Neuronal stem cell (in vitro differentiated cells): ENCODE data around the gene RABGEF1.
"Not testable (repeated sequence)": the region's sequence is repeated elsewhere in the genome, so short reads cannot be mapped to it uniquely, and the experiment has no call there.

Source experiments
- DNase-seq: peaks from one replicate; pipeline ENCODE4 v3.0.0-alpha.2; 2013; ENCODE audit warnings: low spot score
- H2AFZ ChIP-seq: one replicate; pipeline ENCODE4 v1.6.1; 2013; ENCODE audit warnings: mild to moderate bottlenecking, low read length, inconsistent platforms
- H2AK5ac ChIP-seq: 2 replicates; pipeline ENCODE4 v1.6.1; 2013; ENCODE audit warnings: low read depth, mild to moderate bottlenecking, inconsistent platforms, low read length, moderate library complexity, mixed read lengths
- H2BK120ac ChIP-seq: 2 replicates; pipeline ENCODE4 v1.6.1; 2013; ENCODE audit warnings: low read depth, mild to moderate bottlenecking, inconsistent platforms, low read length, moderate library complexity, mixed read lengths
- H2BK12ac ChIP-seq: one replicate; pipeline ENCODE4 v1.6.1; 2013; ENCODE audit warnings: low read length, inconsistent platforms
- H2BK15ac ChIP-seq: 2 replicates; pipeline ENCODE4 v1.6.1; 2013; ENCODE audit warnings: mild to moderate bottlenecking, low read length, inconsistent platforms, mixed read lengths
- H2BK5ac ChIP-seq: one replicate; pipeline ENCODE4 v1.6.1; 2013; ENCODE audit warnings: inconsistent platforms, mild to moderate bottlenecking, low read length, moderate library complexity
- H3K14ac ChIP-seq: one replicate; pipeline ENCODE4 v1.6.1; 2013; ENCODE audit warnings: low read length, inconsistent platforms
- H3K18ac ChIP-seq: 2 replicates; pipeline ENCODE4 v1.6.1; 2013; ENCODE audit warnings: low read length, inconsistent platforms
- H3K23ac ChIP-seq: 2 replicates; pipeline ENCODE4 v1.6.1; 2013; ENCODE audit warnings: low read depth, mild to moderate bottlenecking, mixed read lengths, low read length, inconsistent platforms; ENCODE audit not compliant: poor library complexity
- H3K27ac ChIP-seq: replicated peaks from 3 replicates; pipeline ENCODE4 v1.5.1; 2013; ENCODE audit warnings: low read length, inconsistent platforms
- H3K27me3 ChIP-seq, 3 experiments: 2 replicates each; pipeline ENCODE4 v1.6.1; 2013; ENCODE audit warnings: low read length in 3 of 3, mild to moderate bottlenecking in 2 of 3, inconsistent platforms in 1 of 3, low read depth in 1 of 3, mixed read lengths in 1 of 3, moderate library complexity in 1 of 3; ENCODE audit not compliant: control insufficient read depth in 3 of 3, insufficient read depth in 3 of 3
- H3K36me3 ChIP-seq, 2 donors: replicated peaks in 1 of 2; 2 replicates each; pipeline ENCODE4 v1.6.1; 2013; ENCODE audit warnings: low read length in 2 of 2; ENCODE audit not compliant: control insufficient read depth in 2 of 2, insufficient read depth in 2 of 2
- H3K4ac ChIP-seq: 2 replicates; pipeline ENCODE4 v1.6.1; 2013; ENCODE audit warnings: inconsistent platforms, mild to moderate bottlenecking, low read length, moderate library complexity
- H3K4me1 ChIP-seq, 2 donors: 1 replicate in 1 of 2; 2 replicates in 1 of 2; pipeline ENCODE4 v1.6.1; 2013; ENCODE audit warnings: low read length in 2 of 2, low read depth in 1 of 2; ENCODE audit not compliant: control insufficient read depth in 2 of 2, insufficient read depth in 1 of 2
- H3K4me2 ChIP-seq: one replicate; pipeline ENCODE4 v1.6.1; 2013; ENCODE audit warnings: mild to moderate bottlenecking, low read length, inconsistent platforms; ENCODE audit not compliant: insufficient read depth, poor library complexity, severe bottlenecking
- H3K4me3 ChIP-seq, 2 donors: 2 replicates each; pipeline ENCODE4 v1.5.1; 2013; ENCODE audit warnings: low read length in 2 of 2, mild to moderate bottlenecking in 2 of 2, inconsistent platforms in 1 of 2, moderate library complexity in 1 of 2
- H3K79me1 ChIP-seq: one replicate; pipeline ENCODE4 v1.6.1; 2013; ENCODE audit warnings: low read depth, mild to moderate bottlenecking, inconsistent platforms, low read length, moderate library complexity
- H3K9ac ChIP-seq: one replicate; pipeline ENCODE4 v1.6.1; 2013; ENCODE audit warnings: mild to moderate bottlenecking, low read depth, low read length, inconsistent platforms; ENCODE audit not compliant: poor library complexity
- H3K9me3 ChIP-seq, 2 donors: replicated peaks in 1 of 2; 2 replicates each; pipeline versions ENCODE3 to v1.6.1; 2013; ENCODE audit warnings: low read length in 2 of 2, mild to moderate bottlenecking in 2 of 2, inconsistent platforms in 1 of 2, low read depth in 1 of 2, mixed read lengths in 1 of 2, moderate library complexity in 1 of 2; ENCODE audit not compliant: control insufficient read depth in 2 of 2, insufficient read depth in 1 of 2
- H4K8ac ChIP-seq: one replicate; pipeline ENCODE4 v1.6.1; 2013; ENCODE audit warnings: low read depth, mild to moderate bottlenecking, inconsistent platforms, low read length, moderate library complexity
- H4K91ac ChIP-seq: one replicate; pipeline ENCODE4 v1.6.1; 2013; ENCODE audit warnings: low read length, low read depth, mild to moderate bottlenecking, inconsistent platforms; ENCODE audit not compliant: poor library complexity
- WGBS, 2 donors: extraction: QIAGEN DNeasy Blood & Tissue Kit; methylation state at CpG; one replicate each; pipeline ENCODE4 v1.1.7; 2013; ENCODE audit warnings: missing lambda C conversion rate in 2 of 2, mixed read lengths in 1 of 2; ENCODE audit not compliant: insufficient read length in 2 of 2, insufficient replicate concordance in 1 of 2; ENCODE audit errors: extremely low coverage in 2 of 2; 5-methylcytosine and 5-hydroxymethylcytosine counted together

Gene RABGEF1

GRCh38 chr7:66826649-66827048 lies 86.1 kb downstream of the RABGEF1 start:
- no peaks in the 10 kb centered on the region for H3K79me1 ChIP-seq
- H3K27ac ChIP-seq: no peak overlapping the region
- H3K4me2 ChIP-seq: no peak overlapping the region
- WGBS, 2 donors: no CpG with 5 or more reads among the region's 3 CpGs
- no peak overlapping the region for H3K9ac ChIP-seq
- no peak overlapping the region for H2BK15ac ChIP-seq
- no peak overlapping the region for H3K23ac ChIP-seq
- no peak overlapping the region for H3K14ac ChIP-seq
- H2BK120ac ChIP-seq: peak overlapping the region; percentile 54
- no peak overlapping the region for H2AK5ac ChIP-seq
- H2BK5ac ChIP-seq: no peak overlapping the region
- H4K91ac ChIP-seq: no peak overlapping the region
- no peaks in the 10 kb centered on the region for H3K4me1 ChIP-seq
- no peak for DNase-seq
- H2AFZ ChIP-seq: no peak overlapping the region
- H2BK12ac ChIP-seq: no peak overlapping the region
- H3K4me3 ChIP-seq: no peak overlapping the region
- H3K9me3 ChIP-seq: peaks cover 0 to 4% of the 10 kb centered on the region in 2 donors
- H4K8ac ChIP-seq: no peak overlapping the region
- no peaks in the 10 kb centered on the region for H3K27me3 ChIP-seq
- no peaks in the 10 kb centered on the region for H3K36me3 ChIP-seq
- no peak overlapping the region for H3K18ac ChIP-seq
- H3K4ac ChIP-seq: no peak overlapping the region

- H3K27ac ChIP-seq, H3K79me1 ChIP-seq, H3K4me3 ChIP-seq, H3K14ac ChIP-seq, H2BK15ac ChIP-seq, H2AK5ac ChIP-seq, H2BK12ac ChIP-seq, H4K91ac ChIP-seq, H3K9ac ChIP-seq, H3K4me2 ChIP-seq, H3K4ac ChIP-seq, H2AFZ ChIP-seq, H3K4me1 ChIP-seq, H3K9me3 ChIP-seq, DNase-seq, H3K18ac ChIP-seq, H3K27me3 ChIP-seq, H3K23ac ChIP-seq, H2BK5ac ChIP-seq, H3K36me3 ChIP-seq, H2BK120ac ChIP-seq, H4K8ac ChIP-seq: not testable (repeated sequence)
- WGBS, 2 donors: no CpG with 5 or more reads among the region's 6 CpGs
Measured at GRCh38 chr7:66830976-66831375, 90.4 kb downstream of the RABGEF1 start.

GRCh38 chr7:66832531-66833351 lies 92.2 kb downstream of the RABGEF1 start:
- no peak overlapping the region for H3K4ac ChIP-seq
- no peak for DNase-seq
- H3K27me3 ChIP-seq: no peaks in the 10 kb centered on the region
- no peak overlapping the region for H3K14ac ChIP-seq
- no peak overlapping the region for H2BK12ac ChIP-seq
- H3K27ac ChIP-seq: no peak overlapping the region
- WGBS, 2 donors: no CpG with 5 or more reads among the region's 12 CpGs
- H3K18ac ChIP-seq: peak overlapping the region; percentile 3
- H4K8ac ChIP-seq: no peak overlapping the region
- no peak overlapping the region for H2BK120ac ChIP-seq
- H3K9ac ChIP-seq: no peak overlapping the region
- no peak overlapping the region for H2AK5ac ChIP-seq
- H4K91ac ChIP-seq: no peak overlapping the region
- no peak overlapping the region for H3K4me2 ChIP-seq
- no peaks in the 10 kb centered on the region for H3K79me1 ChIP-seq
- no peak overlapping the region for H2BK5ac ChIP-seq
- no peak overlapping the region for H3K23ac ChIP-seq
- H3K4me3 ChIP-seq: no peak overlapping the region
- H3K9me3 ChIP-seq: peaks cover 0 to 4% of the 10 kb centered on the region in 2 donors
- no peaks in the 10 kb centered on the region for H3K36me3 ChIP-seq
- no peaks in the 10 kb centered on the region for H3K4me1 ChIP-seq
- H2AFZ ChIP-seq: no peak overlapping the region
- no peak overlapping the region for H2BK15ac ChIP-seq

GRCh38 chr7:66837007-66837406 lies 96.5 kb downstream of the RABGEF1 start:
- no peak overlapping the region for H2AK5ac ChIP-seq
- H3K18ac ChIP-seq: no peak overlapping the region
- H3K4me3 ChIP-seq: no peak overlapping the region
- H4K91ac ChIP-seq: no peak overlapping the region
- H4K8ac ChIP-seq: no peak overlapping the region
- no peak overlapping the region for H3K14ac ChIP-seq
- no peaks in the 10 kb centered on the region for H3K4me1 ChIP-seq
- H3K27ac ChIP-seq: no peak overlapping the region
- H2BK5ac ChIP-seq: no peak overlapping the region
- no CpG with 5 or more reads among the region's 5 CpGs for WGBS, 2 donors
- no peak overlapping the region for H3K9ac ChIP-seq
- no peak overlapping the region for H2AFZ ChIP-seq
- no peak overlapping the region for H3K4me2 ChIP-seq
- H2BK15ac ChIP-seq: no peak overlapping the region
- peaks cover 0 to 4% of the 10 kb centered on the region in 2 donors for H3K9me3 ChIP-seq
- no peak overlapping the region for H2BK12ac ChIP-seq
- DNase-seq: no peak
- H3K79me1 ChIP-seq: no peaks in the 10 kb centered on the region
- no peaks in the 10 kb centered on the region for H3K27me3 ChIP-seq
- no peak overlapping the region for H2BK120ac ChIP-seq
- no peak overlapping the region for H3K4ac ChIP-seq
- H3K36me3 ChIP-seq: no peaks in the 10 kb centered on the region
- H3K23ac ChIP-seq: no peak overlapping the region
